Ovary (tissue), 3 donors: ENCODE data around the gene LGALS7.

ENCODE experiments used
- EP300 ChIP-seq: sonication (generic); formaldehyde crosslinking; IDR thresholded peaks from one replicate; pipeline ENCODE4 v1.6.1; 2017; ENCODE audit warnings: antibody characterized with exemption
- POLR2A ChIP-seq: fragments of 450-650 bp; IDR thresholded peaks from one replicate; pipeline ENCODE4 v1.6.1; 2017; ENCODE audit warnings: antibody characterized with exemption, mild to moderate bottlenecking, moderate library complexity
- TF ChIP-seq, protein P1 (sequence below), 3 donors: fragments of 450-650 bp in 2 of 3; fragments of 200-600 bp in 1 of 3; IDR thresholded peaks; one replicate each; pipeline versions ENCODE4 v1.5.1 to v1.8.0; 2016 to 2022; ENCODE audit warnings: antibody characterized with exemption in 3 of 3, mild to moderate bottlenecking in 1 of 3
- donor health status: DM: no; HTN: no; CAD: no.

DNA sequence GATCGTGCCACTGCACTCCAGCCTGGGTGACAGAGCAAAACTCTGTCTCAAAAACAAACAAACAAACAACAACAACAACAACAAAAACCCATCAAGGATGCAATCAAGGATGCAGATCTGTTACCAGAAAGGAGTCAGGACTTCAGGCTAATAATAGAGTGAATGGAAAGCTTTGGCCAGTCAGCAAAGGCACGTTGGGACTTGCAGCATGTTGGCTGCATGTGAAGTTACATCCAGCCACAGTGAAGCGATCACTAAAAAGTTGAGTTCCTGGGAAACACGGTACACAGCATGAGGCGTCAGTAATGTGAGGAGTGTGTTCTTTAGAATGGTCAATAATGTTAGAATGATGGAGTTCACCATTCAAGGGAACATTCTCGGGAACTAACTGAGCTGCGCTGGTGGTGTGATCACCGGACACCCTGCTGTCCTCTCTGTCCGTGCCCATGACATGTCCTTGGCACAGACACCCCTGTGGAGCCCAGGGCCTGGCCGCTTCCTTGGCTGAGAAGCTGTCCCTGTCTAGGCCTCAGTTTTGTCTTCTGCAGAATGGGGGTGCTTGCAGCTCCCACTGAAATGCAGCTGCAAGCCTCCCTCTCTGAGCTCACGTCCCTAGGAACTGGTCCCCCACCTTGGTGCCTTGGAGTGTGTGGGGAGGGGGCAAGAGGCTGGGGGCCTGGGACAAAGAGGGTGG is 13.4 kb upstream of the LGALS7 start:
- TF ChIP-seq, protein P1, sequence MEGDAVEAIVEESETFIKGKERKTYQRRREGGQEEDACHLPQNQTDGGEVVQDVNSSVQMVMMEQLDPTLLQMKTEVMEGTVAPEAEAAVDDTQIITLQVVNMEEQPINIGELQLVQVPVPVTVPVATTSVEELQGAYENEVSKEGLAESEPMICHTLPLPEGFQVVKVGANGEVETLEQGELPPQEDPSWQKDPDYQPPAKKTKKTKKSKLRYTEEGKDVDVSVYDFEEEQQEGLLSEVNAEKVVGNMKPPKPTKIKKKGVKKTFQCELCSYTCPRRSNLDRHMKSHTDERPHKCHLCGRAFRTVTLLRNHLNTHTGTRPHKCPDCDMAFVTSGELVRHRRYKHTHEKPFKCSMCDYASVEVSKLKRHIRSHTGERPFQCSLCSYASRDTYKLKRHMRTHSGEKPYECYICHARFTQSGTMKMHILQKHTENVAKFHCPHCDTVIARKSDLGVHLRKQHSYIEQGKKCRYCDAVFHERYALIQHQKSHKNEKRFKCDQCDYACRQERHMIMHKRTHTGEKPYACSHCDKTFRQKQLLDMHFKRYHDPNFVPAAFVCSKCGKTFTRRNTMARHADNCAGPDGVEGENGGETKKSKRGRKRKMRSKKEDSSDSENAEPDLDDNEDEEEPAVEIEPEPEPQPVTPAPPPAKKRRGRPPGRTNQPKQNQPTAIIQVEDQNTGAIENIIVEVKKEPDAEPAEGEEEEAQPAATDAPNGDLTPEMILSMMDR (IDR thresholded peaks at IDR 0.05): no peak
- TF ChIP-seq POLR2A (no peak), EP300 (no peak)
